Skin of body (tissue), 2 donors: ENCODE measurements around the gene DCDC2. TPM values are rescaled to one million over a fixed set of nuclear protein-coding genes. Genes with fewer than 3 reads are reported as not detected.
"Not testable (repeated sequence)": the region's sequence is repeated elsewhere in the genome, so short reads cannot be mapped to it uniquely, and the experiment has no call there.

Experiments used
- DNase-seq: peaks from one replicate; lab custom pipeline; 2025; lab: John Stamatoyannopoulos, UW
- total RNA-seq: library from RNA; depleted of rRNA; stranded (reverse); fragments of >200 nt; gene quantifications from one replicate; pipeline ENCODE4 v1.2.3, GENCODE V29; 2014

Gene DCDC2
- total RNA-seq, 1 donor from 2014 or later, result 1.2 TPM

GRCh38 chr6:24272148-24272547, 85.7 kb downstream of the DCDC2 start:
- no peak for DNase-seq

GRCh38 chr6:24270011-24270410, 87.8 kb downstream of the DCDC2 start:
- no peak for DNase-seq

- not testable (repeated sequence) for DNase-seq
These were observed 99.6 kb downstream of the DCDC2 start for GRCh38 chr6:24258214-24258613.

GRCh38 chr6:24257282-24257681, 100.6 kb downstream of the DCDC2 start:
- DNase-seq, result no peak

GRCh38 chr6:24255676-24256075, 102.2 kb downstream of the DCDC2 start:
- DNase-seq, result no peak

GRCh38 chr6:24253360-24253759, 104.5 kb downstream of the DCDC2 start:
- no peak for DNase-seq

GRCh38 chr6:24252280-24252679, 105.6 kb downstream of the DCDC2 start:
- DNase-seq, result no peak

GRCh38 chr6:24251339-24251738, 106.5 kb downstream of the DCDC2 start:
- no peak for DNase-seq

- no peak for DNase-seq
These were observed 107.9 kb downstream of the DCDC2 start for GRCh38 chr6:24249926-24250325.

GRCh38 chr6:24245275-24245674, 112.6 kb downstream of the DCDC2 start:
- DNase-seq, result no peak

GRCh38 chr6:24242924-24243323, 114.9 kb downstream of the DCDC2 start:
- no peak for DNase-seq

- not testable (repeated sequence) for DNase-seq
These were observed 116.1 kb downstream of the DCDC2 start for GRCh38 chr6:24241779-24242178.

- no peak for DNase-seq
These were observed 116.9 kb downstream of the DCDC2 start for GRCh38 chr6:24240943-24241342.

- DNase-seq, result no peak
These were observed 117.4 kb downstream of the DCDC2 start for GRCh38 chr6:24240380-24240928.

GRCh38 chr6:24238700-24239099, 119.2 kb downstream of the DCDC2 start:
- DNase-seq, result no peak

GRCh38 chr6:24236779-24237178, 121.1 kb downstream of the DCDC2 start:
- not testable (repeated sequence) for DNase-seq

GRCh38 chr6:24233813-24234442, 123.9 kb downstream of the DCDC2 start:
- no peak for DNase-seq

GRCh38 chr6:24231438-24231977, 126.4 kb downstream of the DCDC2 start:
- DNase-seq, result no peak

- no peak for DNase-seq
These were observed 128.0 kb downstream of the DCDC2 start for GRCh38 chr6:24229696-24230405.

GRCh38 chr6:24228681-24229255, 129.1 kb downstream of the DCDC2 start:
- no peak for DNase-seq

- DNase-seq, result no peak
These were observed 129.7 kb downstream of the DCDC2 start for GRCh38 chr6:24228123-24228522.

- DNase-seq, result no peak
These were observed 130.3 kb downstream of the DCDC2 start for GRCh38 chr6:24227556-24227955.
